Retina (tissue), 1 donor: ENCODE results near the gene SPATA6L.
"Not testable (repeated sequence)": the region's sequence is repeated elsewhere in the genome, so short reads cannot be mapped to it uniquely, and the experiment has no call there.

Experiments
- DNase-seq: peaks from one replicate; pipeline ENCODE4 v3.0.0-alpha.2; 2016

Gene SPATA6L

DNA sequence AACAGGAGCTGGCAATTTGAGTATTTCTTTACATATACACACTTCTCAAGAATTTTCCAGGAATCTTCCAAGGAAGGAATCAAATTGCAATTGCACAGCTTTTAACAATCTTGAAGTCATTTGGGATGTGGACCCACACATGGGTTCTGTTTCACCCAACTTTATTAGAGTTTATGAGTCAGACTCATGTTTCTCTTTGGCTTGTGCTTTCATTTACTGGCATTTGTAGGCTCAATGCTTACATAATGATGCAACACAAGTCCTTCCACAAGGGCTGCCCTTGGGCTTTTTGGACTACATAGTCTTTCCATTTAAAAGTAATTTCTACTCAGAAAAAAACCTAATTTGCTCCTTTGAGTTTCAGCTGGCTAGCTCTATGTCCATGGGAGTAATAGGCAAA lies 8.5 kb upstream of the SPATA6L start:
- DNase-seq, result no peak

- DNase-seq, result no peak
Observed at GRCh38 chr9:4671737-4672136, 5.5 kb upstream of the SPATA6L start.

DNA sequence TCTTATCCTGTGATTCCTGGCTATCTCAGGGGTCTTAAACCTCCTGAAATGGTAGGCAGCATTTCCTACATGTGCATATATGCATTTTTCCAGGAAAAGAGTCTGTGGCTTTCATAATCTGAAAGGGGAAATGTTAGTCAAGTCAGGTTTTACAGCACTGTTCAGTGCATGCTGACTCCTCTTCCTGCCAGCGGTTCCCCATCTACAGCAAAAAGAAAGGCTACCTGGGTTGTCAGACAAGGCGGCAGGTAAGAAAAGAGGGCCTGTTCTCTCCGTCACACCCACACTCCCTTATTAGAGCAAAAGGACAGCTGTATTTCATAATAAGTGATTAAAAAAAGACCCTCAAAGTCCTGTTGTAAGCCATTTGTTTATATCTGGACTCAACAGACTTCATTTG lies 4.3 kb upstream of the SPATA6L start:
- DNase-seq, result no peak

- DNase-seq, result no peak
Observed at GRCh38 chr9:4669890-4670289, 3.6 kb upstream of the SPATA6L start.

GRCh38 chr9:4668604-4669003 lies 2.3 kb upstream of the SPATA6L start:
- DNase-seq, result no peak

DNA sequence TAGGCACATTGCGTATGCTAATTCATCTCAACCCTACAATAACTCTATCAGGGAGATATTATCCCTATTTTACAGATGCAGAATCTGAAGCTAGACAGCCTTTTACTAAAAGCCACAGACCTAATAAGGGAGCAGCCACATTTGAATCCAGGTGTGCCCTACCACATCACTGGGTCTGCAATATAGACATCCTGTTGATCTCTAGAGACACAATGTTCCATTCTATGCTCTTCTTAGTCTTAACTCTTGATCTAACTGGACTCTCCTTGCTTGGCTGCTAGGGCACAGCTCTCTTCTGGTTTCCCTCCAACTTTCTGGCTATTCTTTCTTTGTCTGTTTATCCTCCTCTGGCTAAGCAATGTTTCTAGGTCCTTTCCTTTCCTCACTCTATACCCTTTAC lies 1.4 kb upstream of the SPATA6L start:
- no peak for DNase-seq

- no peak for DNase-seq
Observed at GRCh38 chr9:4665357-4665756, 923 bp downstream of the SPATA6L start.

DNA sequence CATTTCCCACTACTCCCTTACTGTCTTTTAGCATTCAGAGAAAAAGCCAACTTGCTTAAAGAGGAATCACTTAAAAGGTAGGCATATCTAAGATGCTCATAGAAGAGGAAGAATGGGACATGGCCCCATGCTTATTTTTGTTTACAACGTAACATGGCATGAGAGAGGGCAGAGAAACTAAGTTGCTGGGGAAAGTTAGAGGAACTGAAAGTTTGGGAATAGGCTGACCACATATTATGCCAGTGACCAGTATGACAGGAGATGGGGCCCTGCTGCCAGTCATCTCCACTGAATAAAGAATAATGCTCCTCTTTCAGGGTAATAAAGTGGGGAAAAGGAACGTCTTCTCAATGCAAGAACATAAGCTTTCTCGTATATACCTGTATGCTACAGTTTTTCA lies 2.3 kb downstream of the SPATA6L start:
- DNase-seq, result no peak

- no peak for DNase-seq
Observed at GRCh38 chr9:4662989-4663792, 3.1 kb downstream of the SPATA6L start.

DNA sequence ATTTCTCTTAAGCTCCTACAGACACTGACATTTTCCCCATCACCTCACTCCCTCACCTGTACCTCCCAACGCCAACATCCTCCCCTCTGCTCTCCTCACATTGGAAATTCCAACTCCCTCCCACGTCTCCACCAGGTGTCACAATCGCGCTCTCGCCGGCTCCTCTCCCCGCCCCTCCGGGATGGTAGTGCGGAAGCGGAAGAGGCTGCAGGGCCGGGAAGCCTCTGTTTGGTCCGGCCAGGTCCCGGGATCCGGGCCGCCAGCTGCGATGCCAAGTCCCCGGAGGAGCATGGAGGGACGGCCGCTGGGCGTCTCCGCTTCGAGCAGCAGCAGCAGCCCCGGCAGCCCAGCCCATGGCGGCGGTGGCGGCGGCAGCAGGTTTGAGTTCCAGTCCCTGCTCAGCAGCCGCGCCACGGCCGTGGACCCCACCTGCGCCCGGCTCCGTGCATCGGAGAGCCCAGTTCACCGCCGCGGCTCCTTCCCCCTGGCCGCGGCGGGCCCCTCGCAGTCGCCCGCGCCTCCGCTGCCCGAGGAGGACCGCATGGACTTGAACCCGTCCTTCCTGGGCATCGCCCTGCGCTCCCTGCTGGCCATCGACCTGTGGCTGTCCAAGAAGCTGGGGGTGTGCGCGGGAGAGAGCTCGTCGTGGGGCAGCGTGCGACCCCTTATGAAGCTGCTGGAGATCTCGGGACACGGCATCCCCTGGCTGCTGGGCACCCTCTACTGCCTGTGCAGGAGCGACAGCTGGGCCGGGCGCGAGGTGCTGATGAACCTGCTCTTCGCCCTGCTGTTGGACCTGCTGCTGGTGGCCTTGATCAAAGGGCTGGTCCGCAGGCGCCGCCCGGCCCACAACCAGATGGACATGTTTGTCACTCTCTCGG lies 3.9 kb downstream of the SPATA6L start, which contains the start of gene PLPP6:
Gene PLPP6 (plus strand): TSS at position 187 of the 881 bp plus-strand sequence. CDS start 82 bp downstream, at position 269.
- DNase-seq, result peak; percentile 90

- DNase-seq, result no peak
Observed at GRCh38 chr9:4661611-4662010, 4.7 kb downstream of the SPATA6L start.

- no peak for DNase-seq
Observed at GRCh38 chr9:4661165-4661564, 5.1 kb downstream of the SPATA6L start.

- DNase-seq, result not testable (repeated sequence)
Observed at GRCh38 chr9:4660665-4661064, 5.6 kb downstream of the SPATA6L start.

DNA sequence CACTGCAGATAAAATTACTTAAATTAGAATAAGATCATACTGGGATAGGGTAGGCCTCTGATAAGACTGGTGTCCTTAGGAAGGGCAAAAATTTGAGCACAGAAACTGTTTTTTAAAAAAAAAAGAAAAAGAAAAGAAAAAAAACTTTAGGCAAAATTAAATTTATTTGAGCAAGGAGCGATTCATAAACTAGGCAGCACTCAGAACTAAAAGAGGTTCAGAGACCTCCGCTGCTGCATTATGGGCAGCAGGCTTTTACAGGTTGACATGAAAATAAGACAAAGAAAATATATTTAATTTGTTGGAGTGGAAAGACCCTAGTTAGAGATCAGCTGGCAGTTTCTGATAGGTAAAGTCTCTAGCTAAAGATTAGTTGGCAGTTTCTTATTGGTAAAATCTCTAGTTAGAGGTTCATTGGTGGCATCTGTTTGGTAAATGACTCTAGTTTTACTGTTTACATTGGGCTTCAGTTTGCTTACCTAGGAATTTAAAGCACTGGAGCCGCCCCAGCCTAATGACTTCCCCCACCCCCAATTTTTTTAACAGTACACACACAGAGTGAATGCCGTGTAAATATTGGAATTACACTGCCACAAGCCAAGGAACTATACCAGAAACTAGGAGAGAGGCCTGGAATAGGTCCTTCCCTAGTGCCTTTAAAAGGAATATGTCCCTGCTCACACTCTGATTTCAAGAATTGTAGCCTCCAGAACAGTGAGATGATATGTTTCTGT lies 8.7 kb downstream of the SPATA6L start:
- no peak for DNase-seq

GRCh38 chr9:4656621-4657020 lies 9.7 kb downstream of the SPATA6L start:
- DNase-seq, result no peak

DNA sequence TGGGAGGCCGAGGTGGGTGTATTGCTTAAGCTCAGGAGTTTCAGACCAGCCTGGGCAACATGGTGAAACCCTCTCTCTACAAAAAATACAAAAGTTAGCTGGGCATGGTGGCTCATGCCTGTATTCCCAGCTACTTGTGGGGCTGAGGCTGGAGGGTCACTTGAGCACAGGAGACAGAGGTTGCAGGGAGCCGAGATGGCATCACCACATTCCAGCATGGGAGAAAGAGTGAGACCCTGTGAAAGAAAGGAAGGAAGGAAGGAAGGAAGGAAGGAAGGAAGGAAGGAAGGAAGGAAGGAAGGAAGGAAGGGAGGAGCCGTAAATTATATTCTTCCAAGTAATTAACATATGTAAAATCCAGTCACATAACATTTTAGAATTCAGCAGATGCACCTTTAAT lies 10.1 kb downstream of the SPATA6L start:
- not testable (repeated sequence) for DNase-seq

GRCh38 chr9:4654538-4654937 lies 11.7 kb downstream of the SPATA6L start:
- DNase-seq, result no peak

GRCh38 chr9:4654084-4654483 lies 12.2 kb downstream of the SPATA6L start:
- no peak for DNase-seq

DNA sequence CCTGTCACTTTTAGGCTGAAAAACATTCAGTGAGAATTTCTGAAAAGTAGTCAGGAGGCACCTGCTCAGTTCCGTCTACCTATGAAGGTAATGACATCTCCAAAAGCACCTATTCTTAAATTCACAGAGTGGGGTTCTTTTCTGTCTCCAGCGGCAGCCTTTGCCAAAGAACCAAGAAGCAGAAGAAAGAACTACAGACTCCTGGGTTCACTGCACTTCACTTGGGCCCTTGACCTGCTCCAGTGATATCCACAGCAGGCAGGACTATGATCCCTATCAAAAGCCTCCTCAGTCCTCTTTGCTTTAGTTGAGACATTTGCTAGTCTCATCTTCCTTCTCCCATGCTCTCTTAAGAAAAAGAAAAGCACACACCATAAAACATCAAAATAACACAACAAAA lies 23.9 kb downstream of the SPATA6L start:
- DNase-seq, result no peak

DNA sequence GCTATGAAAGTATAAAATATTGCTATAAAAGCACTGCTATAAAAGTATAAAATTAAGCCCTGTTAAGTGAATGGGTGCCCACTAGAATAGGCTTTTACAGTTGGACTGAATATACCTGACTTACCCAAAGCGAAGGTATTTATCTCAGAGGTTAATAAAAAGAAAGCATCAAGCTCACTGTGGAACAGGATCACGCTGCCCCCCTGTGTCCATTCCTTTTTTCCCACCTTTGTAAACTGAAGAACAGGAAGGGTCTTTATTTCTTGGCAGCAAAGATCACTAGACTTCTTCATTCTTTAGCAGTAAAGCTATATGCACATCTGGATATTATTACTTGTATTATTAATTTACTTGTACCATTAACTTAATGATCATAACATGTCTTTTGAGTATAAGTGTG lies 26.3 kb downstream of the SPATA6L start:
- no peak for DNase-seq

- no peak for DNase-seq
Observed at GRCh38 chr9:4639420-4639819, 26.9 kb downstream of the SPATA6L start.

DNA sequence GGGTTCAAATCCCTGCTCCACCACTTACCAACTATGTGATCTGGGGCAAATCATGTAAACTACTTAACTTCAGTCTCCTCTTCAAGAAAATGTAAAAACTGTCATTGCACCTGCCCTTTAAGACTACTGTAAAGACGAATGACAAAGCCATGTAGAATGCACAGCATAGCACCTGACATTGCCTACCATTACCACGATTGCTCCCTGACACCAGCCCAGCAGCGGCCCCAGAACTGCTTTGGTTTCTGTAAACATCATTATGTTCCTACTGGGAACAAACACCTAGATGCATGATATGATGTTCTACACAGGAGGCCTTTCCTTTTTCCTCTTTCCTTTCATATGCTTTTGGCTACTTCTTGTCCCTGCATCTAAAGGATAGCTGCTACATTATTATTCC lies 27.3 kb downstream of the SPATA6L start:
- DNase-seq, result no peak

DNA sequence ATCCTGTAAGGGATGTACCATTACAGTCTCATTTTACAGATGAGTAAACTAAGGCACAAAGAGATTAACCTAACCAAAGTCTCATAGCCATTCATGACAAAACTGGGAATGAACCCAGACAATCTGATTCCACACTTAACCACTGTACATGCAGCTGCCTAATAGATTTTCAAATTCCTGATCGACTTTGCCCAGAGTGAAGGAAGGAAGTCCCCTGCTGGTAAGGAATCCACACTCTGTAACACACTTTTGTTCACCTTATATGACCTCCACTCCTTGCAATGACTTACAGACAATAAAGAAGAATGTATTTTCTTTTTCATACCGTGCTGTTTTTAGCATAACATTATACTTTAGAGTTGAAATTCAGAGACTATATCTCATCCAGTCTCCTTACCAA lies 35.4 kb downstream of the SPATA6L start:
- DNase-seq, result no peak
